SK-N-DZ (cell line): Measurements from ENCODE around the gene SS18L1.
A peak's percentile ranks its signal among the peaks of the same experiment; 100 is the strongest.

Experiments used
- DNase-seq: peaks from one replicate; pipeline ENCODE4 v3.0.0-alpha.2; 2015; ENCODE audit warnings: low spot score

SS18L1 gene

DNA sequence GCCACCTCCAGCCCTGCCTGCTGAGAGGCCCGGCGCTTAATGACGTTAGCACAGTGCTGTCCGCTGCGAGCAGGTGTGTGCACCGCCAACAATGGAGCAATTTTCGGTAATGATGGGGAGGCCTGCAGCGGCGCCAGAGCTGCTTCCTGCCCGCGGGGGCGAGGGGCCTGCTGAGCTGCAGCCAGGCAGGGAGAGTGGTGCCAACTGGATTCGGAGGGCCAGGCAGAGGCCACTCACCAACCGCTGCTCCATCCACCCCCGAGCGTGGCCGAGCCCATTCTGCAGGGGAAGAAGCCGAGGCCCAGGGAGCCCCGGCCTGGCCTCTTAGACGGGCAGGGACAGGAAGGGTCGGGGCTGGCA, 66.9 kb downstream of the SS18L1 start:
- DNase-seq: peak; percentile 77

DNA sequence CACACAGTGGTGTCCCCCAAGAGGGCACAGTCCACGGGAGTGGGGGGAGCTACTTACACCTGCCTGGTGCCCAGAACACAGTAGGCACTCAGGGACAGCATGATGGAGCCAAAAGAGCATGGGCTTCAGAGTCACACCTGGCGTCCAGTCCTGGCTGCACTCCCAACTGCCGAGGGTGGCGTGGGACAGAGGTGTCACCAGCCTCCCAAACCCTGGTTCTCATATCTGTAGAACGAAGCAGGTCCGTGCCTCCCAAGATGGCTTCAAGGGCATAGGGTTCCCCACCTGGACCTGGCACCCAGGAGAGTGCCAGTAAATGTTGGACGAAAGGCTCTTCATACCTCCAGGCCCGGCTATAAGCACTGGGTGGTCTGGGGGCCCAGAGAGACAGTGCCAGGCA, 67.6 kb downstream of the SS18L1 start:
- DNase-seq: no peak

DNA sequence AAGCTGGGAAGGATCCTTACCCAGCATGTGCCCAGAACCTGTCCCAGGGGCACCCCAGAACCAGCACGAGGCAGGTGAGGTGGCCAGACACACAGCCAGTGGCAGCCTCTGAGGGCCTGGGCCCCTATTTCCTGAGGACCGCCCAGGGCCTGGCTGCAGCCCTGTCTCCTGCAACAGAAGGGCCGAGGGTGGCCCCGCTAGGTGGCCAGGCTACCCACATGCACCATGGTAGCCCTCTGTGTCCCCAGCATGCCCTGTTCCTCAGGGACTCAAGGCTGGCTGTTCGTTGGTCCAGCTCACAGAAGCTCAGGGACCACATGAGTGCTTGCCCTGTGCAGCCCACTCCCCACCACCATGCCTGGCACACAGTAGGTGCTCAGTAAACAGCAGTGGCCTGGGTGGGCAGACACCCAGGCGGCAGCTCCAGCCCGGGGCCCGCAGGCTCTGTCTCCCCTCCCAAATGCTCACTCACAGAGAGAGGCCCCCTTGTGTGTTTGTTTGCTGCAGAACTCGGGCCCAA, 68.3 kb downstream of the SS18L1 start:
- no peak for DNase-seq

DNA sequence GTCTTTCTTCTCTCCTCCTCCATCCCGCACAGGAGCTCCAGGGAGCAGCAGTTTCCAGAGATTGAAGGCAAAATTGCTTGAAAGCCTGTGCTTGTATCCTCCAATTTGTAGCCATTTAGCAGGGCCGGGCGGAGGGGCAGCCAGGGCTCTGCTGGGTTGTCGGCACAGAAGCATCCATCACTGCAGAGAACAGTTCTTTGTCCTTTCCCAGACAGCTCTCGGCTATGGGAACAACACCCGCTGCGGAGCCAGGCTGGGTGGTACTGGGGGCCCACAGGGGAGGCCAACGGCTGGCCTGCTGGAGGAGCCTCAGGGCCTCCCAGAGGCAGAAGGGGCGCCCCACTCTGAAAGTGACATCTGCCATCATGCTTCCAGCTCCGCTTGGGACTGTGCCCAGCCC, 68.7 kb downstream of the SS18L1 start:
- no peak for DNase-seq

DNA sequence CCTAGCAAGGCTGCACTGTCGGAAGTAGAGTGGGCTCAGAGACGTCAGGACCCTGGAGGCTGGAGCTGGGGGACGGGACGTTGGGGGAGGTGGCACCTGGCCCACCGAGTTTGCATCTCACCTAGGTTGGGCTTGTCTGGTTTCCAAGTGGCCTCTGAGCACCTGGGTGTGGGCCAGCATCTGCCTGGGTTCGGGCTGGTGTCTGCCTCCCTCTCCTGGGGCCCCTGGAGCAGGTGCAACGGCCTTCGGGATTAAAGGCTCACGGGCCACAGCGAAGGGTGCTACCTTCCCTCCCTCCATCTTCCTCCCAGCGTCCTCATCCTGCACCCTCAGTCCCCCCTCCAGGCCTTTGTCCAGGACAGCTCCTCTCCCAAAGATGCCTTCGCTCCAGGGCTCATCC, 70.5 kb downstream of the SS18L1 start:
- DNase-seq: no peak

DNA sequence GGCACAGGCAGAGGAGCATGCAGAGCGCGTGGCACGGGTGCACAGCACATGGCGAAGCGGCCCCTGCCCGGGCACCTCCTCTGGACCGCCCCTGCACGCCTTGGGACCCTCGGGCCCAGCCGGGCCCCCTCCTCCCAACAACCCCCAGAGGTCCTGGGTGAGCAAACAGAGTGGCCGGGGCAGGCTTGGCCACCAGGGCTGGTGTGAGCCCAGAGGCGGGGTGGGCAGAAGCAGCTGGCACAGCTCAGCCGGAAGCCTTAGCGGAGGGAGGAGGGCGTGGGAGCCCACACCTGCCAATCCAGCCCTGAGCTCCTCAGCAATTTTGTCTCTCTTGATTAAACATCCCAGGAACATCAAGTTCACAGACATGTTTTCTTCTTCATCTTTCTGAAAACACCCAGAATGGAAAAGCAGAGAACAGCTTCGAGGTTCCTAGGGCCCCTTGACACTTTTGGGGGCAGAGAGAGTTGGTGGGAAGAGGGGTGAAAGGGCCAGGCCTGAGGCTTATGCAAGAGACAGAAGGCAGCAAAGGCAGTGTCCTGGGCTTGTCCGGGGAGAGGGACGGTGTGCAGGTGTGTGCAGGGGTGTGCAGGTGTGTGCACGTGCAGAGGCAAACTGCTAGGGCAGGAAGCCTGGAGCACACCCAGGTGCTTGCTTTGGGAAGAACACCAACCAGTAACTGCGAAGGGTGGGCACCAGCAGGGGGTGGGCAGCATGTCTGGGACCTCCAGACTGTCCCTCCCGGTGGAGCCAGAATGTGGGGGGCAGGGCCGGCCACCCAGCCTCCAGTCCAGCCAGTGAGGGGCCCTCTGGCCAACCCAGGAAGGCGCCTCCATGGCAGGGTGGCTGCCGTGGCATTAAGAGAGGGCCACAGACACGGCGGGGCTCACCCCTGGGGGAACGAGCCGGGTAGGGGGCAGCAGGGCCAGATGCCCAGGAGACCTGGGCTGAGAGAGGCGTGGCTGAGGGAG, 71.7 kb downstream of the SS18L1 start:
- DNase-seq: no peak

DNA sequence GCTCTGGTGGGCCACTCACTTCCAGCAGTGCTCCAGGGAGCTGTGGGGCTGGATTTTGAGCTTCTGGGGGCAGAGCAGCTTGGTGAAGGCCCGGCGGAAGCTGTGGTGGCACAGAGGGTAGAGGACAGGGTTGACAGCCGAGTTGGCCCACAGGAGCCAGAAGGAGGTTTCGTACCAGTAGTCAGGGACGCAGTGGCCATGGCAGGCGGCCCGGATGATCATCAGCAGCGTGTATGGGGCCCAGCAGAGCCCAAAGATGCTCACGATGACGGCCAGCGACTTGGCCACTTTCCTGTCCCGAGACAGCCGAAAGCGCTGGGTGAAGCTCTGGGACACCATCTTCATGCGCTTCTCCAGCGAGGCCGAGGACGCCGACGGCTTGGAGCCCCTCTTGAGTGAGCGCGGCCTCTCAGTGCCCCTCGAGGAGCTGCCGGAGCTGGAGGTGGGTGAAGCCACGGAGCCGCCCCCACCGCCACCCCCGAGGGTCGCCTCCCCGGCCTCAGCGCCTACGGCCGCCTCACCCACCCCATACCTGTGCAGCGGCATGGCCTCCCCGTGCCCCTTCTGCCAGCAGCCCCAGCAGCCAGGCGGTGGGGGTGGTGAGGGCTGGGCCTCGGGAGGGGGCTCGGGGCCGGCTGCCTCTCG, 72.5 kb downstream of the SS18L1 start:
- DNase-seq: no peak

DNA sequence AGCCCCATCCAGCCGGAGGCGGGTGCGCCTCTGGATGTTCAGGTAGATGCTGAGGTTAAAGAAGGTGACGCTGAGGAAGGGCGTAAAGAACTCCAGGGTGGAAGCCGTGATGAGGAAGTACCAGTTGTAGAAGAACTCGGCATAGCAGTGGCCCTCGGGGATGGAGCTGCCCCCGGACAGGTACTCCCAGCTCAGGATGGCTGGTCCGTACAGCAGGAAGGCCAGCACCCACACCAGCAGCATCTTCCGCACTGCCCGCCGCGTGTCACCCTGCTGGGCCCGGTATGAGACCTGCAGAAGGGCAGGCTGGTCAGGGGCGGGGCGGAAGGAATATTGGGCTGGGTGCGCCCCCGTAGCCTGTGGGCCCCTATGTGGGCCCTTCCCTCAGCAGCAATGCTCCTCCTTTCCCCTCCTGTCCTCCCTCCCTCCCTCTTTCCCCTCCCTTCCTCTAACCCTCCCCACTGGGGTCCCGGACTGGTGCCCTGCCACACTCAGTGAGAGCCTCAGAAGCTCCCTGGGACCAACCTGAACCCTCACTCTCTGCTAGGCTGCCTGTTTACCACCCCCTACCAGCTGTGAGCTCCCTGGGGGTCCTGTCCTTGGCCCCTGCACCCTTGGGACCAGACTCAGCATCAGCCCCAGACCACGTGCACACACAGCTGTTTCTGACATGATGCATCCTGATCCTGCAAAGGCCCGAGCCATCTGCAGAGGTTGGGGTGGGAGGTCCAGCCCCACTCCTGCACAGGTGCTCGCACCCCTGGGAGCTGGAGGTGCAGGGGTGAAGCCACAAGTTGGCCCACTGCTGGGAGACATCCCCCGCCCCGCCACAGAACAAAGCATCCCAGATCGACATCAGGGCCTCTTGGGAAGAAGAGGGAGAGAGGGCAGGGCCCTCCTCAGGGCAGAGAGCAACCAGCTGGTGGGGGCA, 73.3 kb downstream of the SS18L1 start:
- DNase-seq: no peak

DNA sequence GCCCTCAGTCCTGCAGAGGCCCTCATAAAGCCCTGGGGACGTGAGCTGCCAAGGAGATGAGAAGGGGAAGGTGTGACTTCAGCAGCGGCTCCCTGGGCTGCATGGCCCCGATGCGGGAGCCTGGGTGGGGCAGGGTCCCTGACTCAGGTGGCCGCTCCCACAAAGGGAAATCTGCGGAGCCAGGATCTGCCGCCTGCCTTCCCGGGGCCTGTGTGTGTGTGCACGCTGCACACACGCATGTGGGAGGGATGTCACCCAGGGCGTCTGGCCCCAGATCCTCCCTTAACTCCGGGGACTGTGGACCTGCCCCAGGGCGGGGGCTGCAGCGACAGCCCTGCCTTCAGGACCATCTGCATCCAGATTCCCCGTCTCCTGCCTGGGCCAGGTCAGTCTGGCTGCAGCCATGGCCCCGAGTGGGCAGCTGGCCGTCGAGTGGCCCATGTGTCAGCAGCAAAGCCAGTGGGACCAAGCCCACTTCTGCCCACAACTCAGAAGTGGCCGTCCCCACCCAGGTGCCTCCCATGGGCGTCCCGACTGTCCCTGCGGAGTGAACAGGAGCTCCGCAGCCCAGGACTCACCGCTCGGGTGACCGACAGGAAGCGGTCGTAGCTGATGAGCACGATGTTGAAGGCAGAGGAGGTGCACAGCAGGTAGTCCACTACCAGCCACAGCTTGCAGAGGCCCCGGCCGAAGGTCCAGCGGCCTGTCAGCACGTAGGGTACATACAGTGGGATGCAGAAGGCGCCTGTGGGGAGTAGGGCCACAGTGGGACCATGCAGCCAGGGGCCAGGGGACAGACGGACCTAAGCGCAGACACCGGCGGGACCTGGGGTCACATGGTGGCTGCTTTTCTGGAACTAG, 74.6 kb downstream of the SS18L1 start:
- no peak for DNase-seq

DNA sequence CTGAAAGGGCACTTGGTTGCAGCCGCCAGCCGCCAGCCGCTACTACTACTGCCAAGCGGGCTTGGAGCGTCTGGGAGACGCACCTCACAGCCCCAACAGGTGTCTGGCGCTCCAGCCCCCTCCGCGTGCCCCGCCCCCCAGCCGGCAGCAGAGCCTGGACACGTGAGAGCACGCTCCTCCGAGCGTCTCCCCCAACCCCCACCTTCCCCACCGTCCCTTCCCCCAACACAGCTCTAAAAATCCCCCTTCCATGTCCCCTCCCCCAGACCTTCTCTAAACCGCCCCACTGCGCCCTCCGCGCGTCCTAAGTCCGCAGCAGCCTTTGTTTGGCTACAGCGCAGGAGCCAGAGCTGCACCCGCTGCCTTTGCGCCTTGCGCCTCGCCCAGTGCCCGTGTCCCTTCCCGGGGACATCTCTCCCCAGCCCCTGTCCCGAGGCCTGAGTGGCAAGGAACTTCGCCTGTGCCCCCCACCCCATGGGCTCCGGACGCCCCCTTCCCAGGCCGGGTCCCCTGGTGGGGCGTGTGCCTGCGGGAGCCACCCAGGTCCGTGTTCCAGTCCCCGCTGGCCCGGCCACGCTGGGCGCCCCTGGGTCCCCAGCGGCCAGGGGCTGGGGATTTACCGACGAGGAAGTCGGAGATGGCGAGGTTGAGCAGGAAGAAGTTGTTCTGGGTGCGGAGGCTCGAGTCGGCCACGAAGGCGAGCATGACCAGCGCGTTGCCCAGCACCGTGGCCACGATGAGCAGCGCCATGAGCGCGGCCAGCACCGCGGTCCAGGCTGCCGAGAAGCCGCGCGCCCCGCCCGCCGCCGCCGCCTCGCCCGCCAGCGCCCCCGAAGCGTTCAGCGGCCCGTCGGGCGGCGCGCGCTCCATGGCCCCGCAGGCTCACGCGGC, 75.8 kb downstream of the SS18L1 start:
- DNase-seq: peak; percentile 70

DNA sequence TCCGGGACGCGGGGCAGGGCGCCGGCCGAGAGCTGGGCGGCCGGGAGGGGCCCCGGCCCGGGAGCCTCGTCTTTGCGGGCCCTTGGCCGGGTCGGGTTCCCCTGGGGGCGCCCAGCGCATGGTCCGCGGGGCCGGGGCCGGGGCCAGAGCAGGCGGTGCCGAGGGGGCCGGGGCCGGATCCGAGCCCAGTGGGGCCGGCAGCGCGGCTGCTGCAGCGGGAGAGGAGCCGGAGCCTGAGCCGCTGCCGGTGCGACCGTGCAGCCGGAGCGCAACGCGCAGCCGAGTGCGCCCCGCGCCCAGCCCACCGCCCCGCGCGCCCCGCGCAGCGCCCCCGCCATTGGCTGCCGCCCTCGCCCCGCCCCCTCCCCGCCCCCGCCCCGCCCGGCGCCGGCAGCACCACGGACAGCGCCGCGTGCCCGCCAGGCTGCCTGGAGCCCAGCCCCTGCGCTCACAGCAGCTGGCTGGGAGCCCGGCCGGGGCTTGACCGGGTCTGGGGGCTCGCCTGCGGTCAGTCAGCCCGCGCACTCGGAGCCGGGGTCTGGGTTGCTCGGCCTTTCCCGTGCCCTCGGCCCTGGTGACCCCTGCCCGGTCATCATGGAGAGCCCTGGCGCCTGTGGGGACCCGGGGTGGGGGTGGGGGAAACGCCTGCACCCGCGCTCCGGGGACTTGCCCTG, 76.6 kb downstream of the SS18L1 start, which contains the start of gene HRH3:
Gene HRH3, minus strand, starts transcription at position 287 of the 674 bp plus-strand sequence. CDS start 308 bp downstream, outside the sequence.
- DNase-seq: no peak

DNA sequence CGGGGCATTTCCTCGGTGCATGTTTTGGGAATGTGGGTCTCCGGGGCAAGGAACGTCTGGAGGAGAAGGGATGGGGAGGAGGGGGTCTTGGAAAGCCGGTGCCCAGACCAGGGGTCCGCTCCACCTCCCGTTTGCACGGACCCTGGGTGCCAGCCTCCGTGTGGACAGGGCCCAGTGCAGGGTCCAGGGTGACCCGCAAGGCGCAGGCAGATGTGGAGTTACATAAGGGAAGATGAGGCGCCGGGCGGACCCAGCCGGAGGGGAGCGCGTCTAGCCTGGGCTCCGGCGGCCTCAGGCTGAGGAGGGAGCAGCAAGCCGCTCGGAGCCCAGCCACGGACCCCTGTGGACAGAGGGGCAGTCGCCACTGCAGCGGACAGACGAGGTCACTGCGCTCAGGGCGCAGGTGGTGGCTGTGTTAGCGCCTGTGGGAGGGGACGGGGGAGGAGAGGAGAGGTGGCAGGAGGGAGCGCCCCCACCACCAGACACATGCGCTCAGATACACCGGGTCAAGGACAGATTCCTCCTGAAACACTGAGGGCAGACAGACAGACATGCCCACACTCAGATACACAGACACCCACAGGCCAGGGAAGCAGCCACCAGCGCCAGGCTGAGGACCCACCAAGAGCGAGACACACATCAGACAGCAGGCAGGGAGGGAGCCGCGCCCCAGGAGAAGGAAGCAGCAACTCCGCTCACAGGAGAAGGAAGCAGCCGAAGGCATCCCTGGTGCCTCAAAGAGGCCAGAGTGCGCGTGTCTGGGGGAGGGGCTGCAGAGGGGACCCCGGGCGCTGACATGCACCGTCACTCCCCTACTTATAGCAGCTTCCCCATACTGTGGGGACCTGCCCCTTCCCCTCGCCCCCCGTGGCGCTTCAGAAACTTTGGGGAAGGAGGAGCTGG, 77.3 kb downstream of the SS18L1 start:
- no peak for DNase-seq

DNA sequence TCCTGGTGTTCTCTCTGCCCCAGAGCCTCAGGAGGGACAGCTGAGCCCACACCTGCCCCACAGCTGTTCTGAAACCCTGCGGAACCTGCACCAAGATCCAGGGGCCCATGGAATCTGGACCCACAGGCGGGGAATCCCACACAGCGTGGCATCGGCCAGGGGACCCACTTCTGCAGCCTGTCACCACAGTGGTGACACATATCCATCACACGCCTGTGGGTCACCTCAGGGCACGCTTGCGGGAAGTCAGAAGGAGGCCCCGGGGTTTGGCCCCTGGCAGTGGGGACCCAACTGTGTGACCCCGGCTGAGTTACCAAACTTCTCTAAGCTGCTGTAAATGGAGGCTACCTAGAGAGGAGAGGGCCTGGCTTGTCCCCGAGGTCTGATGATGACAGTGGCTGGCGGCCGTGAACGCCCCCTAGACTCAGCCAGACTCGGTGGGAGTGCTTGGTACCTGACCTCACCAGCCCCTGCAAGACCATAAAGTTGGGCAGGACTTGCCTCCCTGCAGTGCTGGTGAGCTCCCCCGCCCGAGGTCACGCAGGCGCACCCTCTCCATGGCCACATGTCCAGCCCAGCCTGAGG, 78.8 kb downstream of the SS18L1 start:
- DNase-seq: no peak

DNA sequence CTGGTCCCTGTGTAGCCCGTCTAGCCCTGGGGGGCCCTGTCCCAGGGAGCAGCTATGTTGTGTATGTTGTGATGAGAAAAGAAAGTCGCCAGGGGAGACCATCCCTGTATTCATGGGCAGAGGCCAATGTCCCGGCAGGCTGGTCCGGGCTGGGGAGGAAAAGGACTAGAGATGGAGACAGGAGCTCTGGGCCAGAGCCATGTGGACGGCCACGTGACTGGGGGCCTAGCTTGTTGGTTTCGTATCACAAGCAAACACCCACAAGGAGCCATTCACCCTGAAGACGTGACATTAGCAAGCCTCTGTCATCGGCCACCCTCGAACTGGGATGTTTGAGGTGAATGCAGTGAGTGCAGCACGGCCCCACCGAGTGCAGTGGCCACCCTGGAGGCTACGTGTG, 79.4 kb downstream of the SS18L1 start:
- no peak for DNase-seq

DNA sequence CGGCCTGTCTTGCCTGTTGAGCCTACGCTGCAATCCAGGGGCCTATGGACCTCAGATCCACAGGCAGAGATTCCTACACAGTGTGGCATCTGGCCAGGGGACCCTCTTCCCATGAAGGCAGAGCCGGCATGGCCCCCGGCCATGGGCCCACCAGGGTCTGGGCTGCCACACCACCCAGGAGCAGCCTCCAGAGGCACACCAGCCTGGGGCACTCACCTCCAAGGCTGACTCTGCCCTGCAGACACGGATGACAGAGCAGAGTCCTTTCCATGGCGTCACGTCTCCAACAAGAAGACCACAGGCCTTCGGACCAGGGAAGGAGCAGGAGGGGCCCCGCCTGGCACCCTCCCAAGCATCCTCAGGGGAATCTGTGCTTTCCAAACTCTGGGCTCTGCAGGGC, 80.0 kb downstream of the SS18L1 start:
- DNase-seq: no peak

DNA sequence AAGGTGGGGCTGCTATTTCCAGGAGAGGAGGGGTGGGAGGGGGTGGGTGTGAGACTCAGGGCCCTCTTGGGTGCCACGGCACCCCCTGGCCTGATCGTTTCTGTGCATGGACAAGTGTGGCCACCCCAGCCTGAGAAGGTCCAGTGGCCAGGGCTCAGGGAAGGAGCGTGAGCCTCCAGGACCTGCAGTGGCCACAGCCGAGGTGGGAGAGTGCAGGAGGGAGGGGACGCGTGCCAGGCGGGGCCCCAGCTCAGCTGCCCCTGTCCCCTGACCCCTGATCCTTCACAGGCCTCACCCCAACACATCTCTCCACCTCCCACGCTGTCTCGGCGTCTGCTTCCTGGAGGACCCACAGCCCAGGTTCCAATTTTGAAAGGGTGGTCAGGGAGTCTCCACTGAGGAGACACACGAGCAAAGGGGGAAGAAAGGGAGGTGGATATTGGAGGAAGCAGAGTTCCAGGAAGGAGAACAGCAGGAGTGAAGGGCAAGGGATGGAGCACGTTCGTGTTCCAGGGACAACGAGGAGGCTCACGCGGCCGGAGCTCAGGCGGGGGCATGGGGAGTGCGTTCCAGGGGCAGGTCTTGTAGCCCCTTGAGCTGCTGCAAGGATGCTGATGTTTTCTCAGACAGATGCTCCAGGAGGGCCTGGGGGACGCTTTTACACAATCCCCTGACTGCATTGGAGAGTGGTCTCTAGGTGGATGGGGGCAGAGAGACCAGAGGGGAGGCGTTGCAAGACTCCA, 80.7 kb downstream of the SS18L1 start:
- DNase-seq: no peak

DNA sequence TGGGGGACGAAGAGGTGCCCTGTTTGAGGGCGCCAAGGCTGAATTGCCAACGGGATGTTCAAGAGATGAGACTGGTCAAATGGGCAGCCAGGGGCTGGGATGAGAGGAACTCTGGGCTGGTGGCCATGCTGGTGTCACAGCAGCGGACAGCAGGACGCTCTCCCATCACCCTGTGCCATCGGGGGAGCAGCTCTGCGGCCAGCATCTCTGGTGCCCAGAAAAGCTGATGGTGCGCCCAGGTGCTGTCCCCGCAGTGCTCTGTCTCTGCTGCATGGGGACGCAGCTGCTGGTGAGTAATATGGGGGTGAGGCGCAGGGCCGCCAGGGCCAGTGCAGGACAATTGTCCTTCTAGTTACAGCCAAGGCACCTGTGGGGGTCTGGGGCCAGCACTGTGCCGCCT, 81.5 kb downstream of the SS18L1 start:
- DNase-seq: no peak
